Frontal cortex (tissue), 4 donors: ENCODE measurements around the gene RFX6. TPM values are rescaled to one million over a fixed set of nuclear protein-coding genes. Genes with fewer than 3 reads are reported as not detected.

Source experiments
- DNase-seq, 2 donors: peaks; one replicate each; pipeline ENCODE4 v3.0.0; 2012; ENCODE audit warnings: low spot score in 2 of 2
- FAIRE-seq: peaks from 2 replicates; lab custom pipeline; 2012; peaks lifted over from hg19 to GRCh38; lab: Jason Lieb, UNC
- total RNA-seq: library from RNA; depleted of rRNA; stranded (reverse); fragments of >200 nt; gene quantifications from one replicate; pipeline ENCODE4 v1.2.3, GENCODE V29; 2014
- donor health status: control.
- donor health status: control.
- donor health status: control.

Gene RFX6
- total RNA-seq, 1 donor from 2014 or later, result not detected

- DNase-seq (no peak), FAIRE-seq (no peak)
Observed at GRCh38 chr6:116888732-116889360, 11.8 kb downstream of the RFX6 start.

- DNase-seq, result no peak
Observed at GRCh38 chr6:116894669-116895068, 17.6 kb downstream of the RFX6 start.

GRCh38 chr6:116895935-116896334 lies 18.9 kb downstream of the RFX6 start:
- DNase-seq (no peak), FAIRE-seq (no peak)

More at GRCh38 chr6:116894669-116895068, 17.6 kb downstream of the RFX6 start:
- FAIRE-seq, result no peak

GRCh38 chr6:116902634-116903033 lies 25.6 kb downstream of the RFX6 start:
- no peak for FAIRE-seq
- no peak for DNase-seq

- no peak for FAIRE-seq
Observed at GRCh38 chr6:116922853-116923548, 46.0 kb downstream of the RFX6 start.

GRCh38 chr6:116924245-116924644 lies 47.2 kb downstream of the RFX6 start:
- FAIRE-seq, result no peak
- DNase-seq, result no peak

More at GRCh38 chr6:116922853-116923548, 46.0 kb downstream of the RFX6 start:
- no peak for DNase-seq

GRCh38 chr6:116925088-116925794 lies 48.2 kb downstream of the RFX6 start:
- no peak for FAIRE-seq
- no peak for DNase-seq

GRCh38 chr6:116928677-116929076 lies 51.6 kb downstream of the RFX6 start:
- DNase-seq, result no peak
- FAIRE-seq, result no peak

- DNase-seq (no peak), FAIRE-seq (no peak)
Observed at GRCh38 chr6:116929825-116930224, 52.8 kb downstream of the RFX6 start.

- DNase-seq, result no peak
- FAIRE-seq, result no peak
Observed at GRCh38 chr6:116931456-116931855, 54.4 kb downstream of the RFX6 start.

GRCh38 chr6:116932496-116932895 lies 55.5 kb downstream of the RFX6 start:
- no peak for DNase-seq
- FAIRE-seq, result no peak

- no peak for FAIRE-seq
Observed at GRCh38 chr6:116933485-116933884, 56.4 kb downstream of the RFX6 start.

GRCh38 chr6:116938305-116938704 lies 61.3 kb downstream of the RFX6 start:
- no peak for FAIRE-seq
- DNase-seq, result no peak

More at GRCh38 chr6:116933485-116933884, 56.4 kb downstream of the RFX6 start:
- no peak for DNase-seq

- DNase-seq (no peak), FAIRE-seq (no peak)
Observed at GRCh38 chr6:116941727-116942126, 64.7 kb downstream of the RFX6 start.

- no peak for DNase-seq
- no peak for FAIRE-seq
Observed at GRCh38 chr6:116945809-116946208, 68.8 kb downstream of the RFX6 start.

- no peak for DNase-seq
- no peak for FAIRE-seq
Observed at GRCh38 chr6:116948533-116949304, 71.7 kb downstream of the RFX6 start.

- FAIRE-seq (no peak), DNase-seq (no peak)
Observed at GRCh38 chr6:116949964-116950363, 72.9 kb downstream of the RFX6 start.

GRCh38 chr6:116954335-116954734 lies 77.3 kb downstream of the RFX6 start:
- FAIRE-seq (no peak), DNase-seq (no peak)

- DNase-seq (no peak), FAIRE-seq (no peak)
Observed at GRCh38 chr6:116954938-116955337, 77.9 kb downstream of the RFX6 start.

- no peak for FAIRE-seq
- no peak for DNase-seq
Observed at GRCh38 chr6:116955773-116956172, 78.7 kb downstream of the RFX6 start.
